RWPE2 (cell line): ENCODE data around the gene OSBPL3.

Experiments
- ATAC-seq: fragments of 200-7000 bp; cut with Tn5 transposase; 3 replicates; pipeline ENCODE4 v1.9.1; 2021; ENCODE audit warnings: low read depth
- DNase-seq: peaks from one replicate; pipeline ENCODE4 v3.0.0-alpha.2; 2020; ENCODE audit warnings: low spot score
- H3K27ac ChIP-seq: fragments of 450-650 bp; 2 replicates; pipeline ENCODE4 v1.5.1; 2017; ENCODE audit warnings: mild to moderate bottlenecking; ENCODE audit not compliant: poor library complexity, severe bottlenecking
- H3K27me3 ChIP-seq: fragments of 250-450 bp; sonication (Bioruptor Pico); 2 replicates; pipeline ENCODE4 v1.5.1; 2021; ENCODE audit warnings: mild to moderate bottlenecking, moderate library complexity; ENCODE audit not compliant: insufficient read depth, poor library complexity, severe bottlenecking
- H3K36me3 ChIP-seq: fragments of 250-450 bp; sonication (Bioruptor Pico); 2 replicates; pipeline ENCODE4 v1.5.1; 2020; ENCODE audit warnings: low read depth, mild to moderate bottlenecking, moderate library complexity
- H3K4me1 ChIP-seq: fragments of 250-450 bp; sonication (Bioruptor Pico); 2 replicates; pipeline ENCODE4 v1.5.1; 2021; ENCODE audit warnings: mild to moderate bottlenecking, moderate library complexity; ENCODE audit not compliant: insufficient read depth, poor library complexity, severe bottlenecking
- H3K4me3 ChIP-seq: fragments of 250-450 bp; sonication (Bioruptor Pico); 2 replicates; pipeline ENCODE4 v1.5.1; 2021; ENCODE audit warnings: mild to moderate bottlenecking, moderate library complexity; ENCODE audit not compliant: severe bottlenecking
- H3K9me3 ChIP-seq: fragments of 250-450 bp; sonication (Bioruptor Pico); 2 replicates; pipeline ENCODE4 v1.5.1; 2021; ENCODE audit warnings: mild to moderate bottlenecking, moderate library complexity; ENCODE audit not compliant: severe bottlenecking
- CTCF ChIP-seq: fragments of 450-650 bp; IDR thresholded peaks from one replicate; pipeline ENCODE4 v1.5.1; 2017; ENCODE audit warnings: mild to moderate bottlenecking, moderate library complexity; ENCODE audit not compliant: poor library complexity, severe bottlenecking

Gene OSBPL3

DNA sequence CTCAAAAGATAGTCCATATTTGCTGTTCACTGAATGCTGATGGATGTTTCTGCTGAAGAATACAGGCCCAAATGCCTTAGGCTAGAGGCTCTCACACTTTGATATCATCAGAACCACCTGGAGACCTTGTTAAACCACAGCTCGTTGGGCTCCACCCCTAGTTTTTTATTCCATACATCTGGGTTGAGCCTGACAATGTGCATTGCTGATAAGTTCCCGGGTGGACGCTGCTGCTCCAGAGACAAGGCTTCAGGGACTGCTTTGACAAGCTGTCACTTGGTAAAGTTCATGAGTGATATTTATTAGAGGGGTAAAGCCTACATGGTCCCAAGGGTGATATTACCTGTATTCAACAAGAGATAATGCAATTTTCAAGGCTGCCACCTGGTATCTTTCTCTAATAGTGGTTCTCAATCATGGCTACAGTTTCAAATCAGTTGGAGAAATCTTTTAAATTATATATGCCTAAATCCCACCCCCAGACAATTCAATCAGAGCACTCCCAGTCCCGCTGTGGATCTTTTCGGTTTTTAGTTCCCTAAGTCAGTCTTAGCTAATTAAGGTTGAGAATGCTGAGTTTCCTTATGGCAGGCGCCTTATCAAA, 115.7 kb downstream of the OSBPL3 start:
- DNase-seq (no peak), ATAC-seq (no peak)
- H3K36me3 ChIP-seq, result peaks cover 56% of the 10 kb centered on the region
- no peaks in the 10 kb centered on the region for H3K9me3 ChIP-seq
- TF ChIP-seq CTCF, result no peak
- no peaks in the 10 kb centered on the region for H3K27me3 ChIP-seq
- H3K4me3 ChIP-seq, result no peak overlapping the region
- H3K27ac ChIP-seq, result no peak overlapping the region
- no peaks in the 10 kb centered on the region for H3K4me1 ChIP-seq

GRCh38 chr7:24863626-24864025, 116.4 kb downstream of the OSBPL3 start:
- H3K27me3 ChIP-seq, result no peaks in the 10 kb centered on the region
- H3K36me3 ChIP-seq, result peaks cover 58% of the 10 kb centered on the region
- ATAC-seq (no peak), DNase-seq (no peak)
- H3K4me1 ChIP-seq, result no peaks in the 10 kb centered on the region
- no peak overlapping the region for H3K27ac ChIP-seq
- TF ChIP-seq CTCF, result no peak
- no peak overlapping the region for H3K4me3 ChIP-seq
- H3K9me3 ChIP-seq, result no peaks in the 10 kb centered on the region

DNA sequence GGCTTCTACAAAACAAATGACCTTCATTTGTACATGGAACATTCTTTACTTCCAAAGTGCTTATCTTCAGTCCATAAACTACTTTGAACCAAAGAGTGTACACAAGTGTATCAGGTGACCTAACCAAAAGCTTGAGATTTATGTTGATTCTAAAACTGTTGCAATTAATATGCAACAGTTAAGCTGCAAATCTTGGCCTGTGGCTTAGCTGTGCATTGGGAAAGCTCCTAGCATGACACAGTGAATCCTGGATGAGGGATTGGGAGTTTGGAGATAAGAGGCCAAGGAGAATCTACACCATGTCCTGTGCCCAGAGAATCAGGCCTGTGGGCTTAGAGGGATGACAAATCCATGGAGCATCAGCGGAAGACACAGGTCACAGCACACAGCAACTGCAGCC, 117.5 kb downstream of the OSBPL3 start:
- no peaks in the 10 kb centered on the region for H3K27me3 ChIP-seq
- no peak overlapping the region for H3K27ac ChIP-seq
- peaks cover 62% of the 10 kb centered on the region for H3K36me3 ChIP-seq
- TF ChIP-seq CTCF, result no peak
- no peak for ATAC-seq
- DNase-seq, result no peak
- H3K9me3 ChIP-seq, result no peaks in the 10 kb centered on the region
- H3K4me3 ChIP-seq, result no peak overlapping the region
- H3K4me1 ChIP-seq, result no peaks in the 10 kb centered on the region

DNA sequence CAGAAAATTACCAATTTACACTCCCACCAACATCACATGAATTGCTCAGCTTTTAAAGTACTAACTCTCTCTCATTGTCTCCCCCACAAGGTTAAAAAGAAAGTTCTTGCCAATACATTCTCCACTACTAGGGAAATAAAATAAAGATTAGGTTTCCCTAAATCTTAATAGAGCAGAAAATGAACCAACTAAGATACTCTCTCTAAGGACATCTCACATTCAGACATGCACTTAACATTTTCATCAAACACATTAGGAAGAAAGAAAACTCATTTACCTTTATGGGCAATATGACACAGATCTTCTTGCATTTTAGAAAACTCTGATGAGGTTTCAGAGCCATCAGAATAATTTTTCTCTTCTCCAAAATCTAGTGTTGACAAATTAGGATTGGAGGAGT, 118.6 kb downstream of the OSBPL3 start:
- peaks cover 60% of the 10 kb centered on the region for H3K36me3 ChIP-seq
- no peak for ATAC-seq
- no peaks in the 10 kb centered on the region for H3K27me3 ChIP-seq
- no peak for DNase-seq
- no peaks in the 10 kb centered on the region for H3K4me1 ChIP-seq
- no peak overlapping the region for H3K4me3 ChIP-seq
- no peaks in the 10 kb centered on the region for H3K9me3 ChIP-seq
- TF ChIP-seq CTCF, result no peak
- no peak overlapping the region for H3K27ac ChIP-seq

- no peak overlapping the region for H3K27ac ChIP-seq
- no peak overlapping the region for H3K4me3 ChIP-seq
- TF ChIP-seq CTCF, result no peak
- H3K36me3 ChIP-seq, result peaks cover 53% of the 10 kb centered on the region
- DNase-seq (no peak), ATAC-seq (no peak)
- H3K4me1 ChIP-seq, result no peaks in the 10 kb centered on the region
- H3K27me3 ChIP-seq, result no peaks in the 10 kb centered on the region
- no peaks in the 10 kb centered on the region for H3K9me3 ChIP-seq
Observed at GRCh38 chr7:24860611-24861010, 119.4 kb downstream of the OSBPL3 start.
